Measurements from ENCODE around the gene IRF2BP1.

IRF2BP1 gene

GRCh38 chr19:45863335-45863839, 22.6 kb downstream of the IRF2BP1 start:
- no peaks in the 10 kb centered on the region for H3K36me3 Mint-ChIP-seq
- H3K4me1 Mint-ChIP-seq (ENCODE audit: low read depth), result peaks cover 27% of the 10 kb centered on the region
- peak overlapping the region; percentile 98 for H3K4me3 Mint-ChIP-seq
- no peaks in the 10 kb centered on the region for H3K9me3 Mint-ChIP-seq (ENCODE audit: low read depth)
- H3K27ac Mint-ChIP-seq, result peak overlapping the region; percentile 98
- H3K27me3 Mint-ChIP-seq, result peaks cover 4% of the 10 kb centered on the region

DNA sequence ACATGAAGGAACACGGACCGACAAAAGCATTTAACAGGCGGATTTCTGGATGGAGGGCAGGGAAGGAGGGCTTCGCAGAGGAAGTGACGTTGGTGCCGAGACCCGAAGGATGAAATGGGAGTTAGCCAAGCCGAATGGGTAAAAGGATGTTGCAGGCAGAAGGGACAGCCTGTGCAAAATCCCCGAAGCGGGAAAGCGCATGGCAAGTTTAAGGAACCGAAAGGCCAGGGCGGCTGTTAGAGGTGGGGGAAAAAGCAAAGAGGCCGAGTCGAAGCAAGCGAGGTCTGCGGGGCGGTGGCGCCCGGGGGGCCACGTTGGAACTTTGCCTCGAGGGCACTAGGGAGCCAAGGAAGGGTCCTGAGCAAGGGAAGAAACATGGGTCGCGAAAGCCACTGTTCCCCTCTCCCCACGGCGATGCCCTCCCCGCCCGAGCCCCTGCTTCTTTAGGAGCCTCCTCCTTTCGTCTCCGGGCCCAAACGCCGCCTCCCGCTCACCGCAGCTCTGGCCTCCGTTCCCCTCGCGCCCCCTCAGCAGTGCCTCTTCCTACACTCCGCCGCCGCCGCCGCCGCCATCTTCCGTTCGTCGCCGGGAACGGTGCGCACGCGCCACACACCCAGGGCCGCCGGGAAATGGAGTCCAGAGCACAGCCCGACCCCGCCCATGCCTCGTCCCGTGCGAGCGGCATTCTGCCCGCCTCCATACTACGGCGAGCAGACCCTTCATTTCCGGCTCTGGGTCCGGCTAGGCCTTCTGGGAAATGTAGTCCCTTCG, 23.2 kb downstream of the IRF2BP1 start, which contains the start of gene SYMPK:
SYMPK (minus strand) TSS at position 584 of the 771 bp plus-strand sequence. CDS start 8,652 bp downstream, outside the sequence.
- H3K27ac Mint-ChIP-seq, result peak within 1 kb of the TSS; percentile 98
- no peaks in the 10 kb centered on the region for H3K9me3 Mint-ChIP-seq (ENCODE audit: low read depth)
- H3K36me3 Mint-ChIP-seq, result no peaks in the 10 kb centered on the region
- H3K4me3 Mint-ChIP-seq, result peak within 1 kb of the TSS; percentile 98
- H3K27me3 Mint-ChIP-seq, result peaks cover 4% of the 10 kb centered on the region
- H3K4me1 Mint-ChIP-seq (ENCODE audit: low read depth), result peaks cover 31% of the 10 kb centered on the region

DNA sequence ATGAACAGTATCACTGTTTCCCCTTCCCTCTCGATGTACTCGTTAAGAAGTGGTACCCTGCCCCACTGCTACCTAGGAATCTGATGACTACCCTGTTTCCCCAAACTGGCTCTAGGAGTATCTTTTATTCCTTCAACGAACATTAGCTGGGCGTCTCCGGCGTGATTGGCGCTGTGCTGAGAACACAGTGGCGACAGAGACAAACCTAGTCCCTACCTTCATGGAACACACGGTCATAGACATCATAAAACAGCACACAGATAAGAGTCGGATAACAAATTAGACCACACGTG, 23.7 kb downstream of the IRF2BP1 start:
- no peaks in the 10 kb centered on the region for H3K36me3 Mint-ChIP-seq

DNA sequence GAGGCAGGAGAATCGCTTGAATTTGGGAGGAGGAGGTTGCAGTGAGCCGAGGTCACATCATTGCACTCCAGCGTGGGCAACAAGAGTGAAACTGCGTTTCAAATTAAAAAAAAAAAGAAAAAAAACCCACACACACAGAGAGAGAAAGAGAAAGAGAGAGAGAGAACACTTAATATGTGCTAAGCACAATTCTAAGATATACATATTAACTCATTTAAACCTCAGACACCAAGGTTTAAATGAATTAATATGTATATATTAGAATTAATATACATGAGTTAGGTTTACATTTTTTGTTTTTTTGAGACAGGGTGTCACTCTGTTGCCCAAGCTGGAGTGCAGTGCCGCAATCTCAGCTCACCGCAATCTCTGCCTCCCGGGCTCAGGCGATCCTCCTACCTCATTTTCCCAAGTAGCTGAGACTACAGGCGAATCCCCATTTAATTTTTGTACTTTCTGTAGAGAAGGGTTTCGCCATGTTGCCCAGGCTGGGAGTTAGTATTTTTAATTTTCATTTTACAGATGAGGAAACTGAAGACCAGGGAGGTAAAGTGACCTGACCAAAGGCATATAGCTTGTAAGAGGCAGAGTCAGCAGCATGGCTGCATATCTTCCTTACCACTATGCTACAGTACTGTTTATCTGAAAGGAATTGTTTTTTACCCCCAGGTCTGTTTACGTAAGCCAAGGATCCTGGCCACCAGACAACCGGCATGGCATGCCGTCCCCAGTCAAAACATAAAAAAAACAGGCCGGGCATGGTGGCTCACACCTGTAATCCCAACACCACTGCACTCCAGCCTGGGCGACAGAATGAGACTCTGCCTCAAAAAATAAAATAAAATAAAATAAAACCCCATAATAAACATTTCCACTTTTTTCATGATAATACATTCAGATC, 25.3 kb downstream of the IRF2BP1 start:
- Mint-ChIP-seq H3K27me3 (peaks cover 4% of the 10 kb centered on the region), H3K36me3 (no peaks in the 10 kb centered on the region), H3K4me1 (ENCODE audit: low read depth) (peaks cover 31% of the 10 kb centered on the region), H3K4me3 (peak overlapping the region; percentile 98), H3K9me3 (ENCODE audit: low read depth) (no peaks in the 10 kb centered on the region), H3K27ac (no peak overlapping the region)

More for the DNA sequence above, 23.7 kb downstream of the IRF2BP1 start:
- peaks cover 4% of the 10 kb centered on the region for H3K27me3 Mint-ChIP-seq
- H3K4me3 Mint-ChIP-seq, result peak overlapping the region; percentile 98
- peaks cover 31% of the 10 kb centered on the region for H3K4me1 Mint-ChIP-seq (ENCODE audit: low read depth)
- peak overlapping the region; percentile 98 for H3K27ac Mint-ChIP-seq
- no peaks in the 10 kb centered on the region for H3K9me3 Mint-ChIP-seq (ENCODE audit: low read depth)

- H3K4me3 Mint-ChIP-seq, result no peak overlapping the region
- H3K9me3 Mint-ChIP-seq (ENCODE audit: low read depth), result no peaks in the 10 kb centered on the region
- peaks cover 2% of the 10 kb centered on the region for H3K36me3 Mint-ChIP-seq
- no peaks in the 10 kb centered on the region for H3K27me3 Mint-ChIP-seq
- no peak overlapping the region for H3K27ac Mint-ChIP-seq
- peaks cover 4% of the 10 kb centered on the region for H3K4me1 Mint-ChIP-seq (ENCODE audit: low read depth)
Measured at GRCh38 chr19:45854167-45854778, 31.7 kb downstream of the IRF2BP1 start.

GRCh38 chr19:45852983-45853382, 33.0 kb downstream of the IRF2BP1 start:
- Mint-ChIP-seq H3K36me3 (peaks cover 2% of the 10 kb centered on the region), H3K4me3 (no peak overlapping the region), H3K27ac (peak overlapping the region; percentile 11), H3K9me3 (ENCODE audit: low read depth) (no peaks in the 10 kb centered on the region), H3K27me3 (no peaks in the 10 kb centered on the region), H3K4me1 (ENCODE audit: low read depth) (no peaks in the 10 kb centered on the region)

GRCh38 chr19:45852145-45852750, 33.7 kb downstream of the IRF2BP1 start:
- H3K4me3 Mint-ChIP-seq, result no peak overlapping the region
- no peaks in the 10 kb centered on the region for H3K27me3 Mint-ChIP-seq
- H3K36me3 Mint-ChIP-seq, result peaks cover 2% of the 10 kb centered on the region
- H3K27ac Mint-ChIP-seq, result no peak overlapping the region
- H3K4me1 Mint-ChIP-seq (ENCODE audit: low read depth), result no peaks in the 10 kb centered on the region
- H3K9me3 Mint-ChIP-seq (ENCODE audit: low read depth), result no peaks in the 10 kb centered on the region

- no peaks in the 10 kb centered on the region for H3K9me3 Mint-ChIP-seq (ENCODE audit: low read depth)
- no peak overlapping the region for H3K4me3 Mint-ChIP-seq
- H3K36me3 Mint-ChIP-seq, result peaks cover 9% of the 10 kb centered on the region
- no peaks in the 10 kb centered on the region for H3K27me3 Mint-ChIP-seq
- no peak overlapping the region for H3K27ac Mint-ChIP-seq
- peaks cover 5% of the 10 kb centered on the region for H3K4me1 Mint-ChIP-seq (ENCODE audit: low read depth)
Measured at GRCh38 chr19:45848922-45849321, 37.0 kb downstream of the IRF2BP1 start.

DNA sequence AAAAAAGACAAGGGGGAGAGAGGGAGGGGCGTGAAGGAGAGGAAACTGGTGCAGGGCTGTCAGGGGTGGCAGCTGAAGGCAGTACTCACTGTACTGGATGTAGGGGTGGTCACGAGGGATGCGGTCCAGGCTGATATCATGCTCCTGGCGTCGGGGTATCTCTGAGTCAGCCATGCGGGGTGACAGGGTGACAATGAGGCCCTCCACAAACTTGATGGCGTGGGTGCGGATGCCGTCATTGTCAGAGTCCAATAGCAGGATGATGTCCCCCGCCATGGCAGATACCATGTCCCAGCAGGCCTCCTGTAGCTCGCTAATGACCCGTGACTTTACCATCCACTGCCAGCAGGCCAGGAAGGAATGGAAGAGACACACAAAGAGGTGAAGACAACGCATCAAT, 38.3 kb downstream of the IRF2BP1 start:
- Mint-ChIP-seq H3K4me3 (no peak overlapping the region), H3K27me3 (no peaks in the 10 kb centered on the region), H3K27ac (no peak overlapping the region), H3K4me1 (ENCODE audit: low read depth) (peaks cover 5% of the 10 kb centered on the region), H3K36me3 (peaks cover 13% of the 10 kb centered on the region), H3K9me3 (ENCODE audit: low read depth) (no peaks in the 10 kb centered on the region)

- peaks cover 16% of the 10 kb centered on the region for H3K36me3 Mint-ChIP-seq
- no peak overlapping the region for H3K4me3 Mint-ChIP-seq
- no peaks in the 10 kb centered on the region for H3K9me3 Mint-ChIP-seq (ENCODE audit: low read depth)
- H3K27me3 Mint-ChIP-seq, result no peaks in the 10 kb centered on the region
- H3K4me1 Mint-ChIP-seq (ENCODE audit: low read depth), result peaks cover 5% of the 10 kb centered on the region
- H3K27ac Mint-ChIP-seq, result no peak overlapping the region
Measured at GRCh38 chr19:45842198-45842597, 43.7 kb downstream of the IRF2BP1 start.

DNA sequence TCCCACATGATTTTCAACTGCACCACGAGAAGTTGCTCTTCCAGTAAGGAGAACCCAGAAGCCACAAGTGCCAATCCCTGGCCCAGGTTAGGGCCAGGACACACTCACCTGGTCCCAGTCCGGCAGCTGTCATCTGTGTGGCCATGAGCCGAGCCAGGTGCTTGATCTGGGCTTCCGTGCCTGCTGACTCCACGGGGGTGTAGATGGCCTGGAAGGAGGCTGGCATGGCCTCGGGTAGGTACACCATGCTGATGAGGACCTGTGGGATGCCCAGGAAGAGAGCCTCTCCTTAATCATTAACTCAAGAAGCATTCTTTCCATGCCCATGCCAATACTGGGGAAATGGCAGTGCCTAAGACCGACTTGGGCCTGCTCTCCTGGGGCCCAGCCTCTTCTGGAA, 51.0 kb downstream of the IRF2BP1 start:
- no peaks in the 10 kb centered on the region for H3K27me3 Mint-ChIP-seq

More for the DNA sequence above, 51.0 kb downstream of the IRF2BP1 start:
- no peak overlapping the region for H3K4me3 Mint-ChIP-seq
- no peak overlapping the region for H3K27ac Mint-ChIP-seq
- peaks cover 7% of the 10 kb centered on the region for H3K4me1 Mint-ChIP-seq (ENCODE audit: low read depth)
- H3K36me3 Mint-ChIP-seq, result peaks cover 7% of the 10 kb centered on the region
- H3K9me3 Mint-ChIP-seq (ENCODE audit: low read depth), result no peaks in the 10 kb centered on the region
